HuH-7 (cell line): ENCODE results near the gene UGT1A7.

Experiments used
- DNase-seq: peaks from one replicate; pipeline ENCODE4 v3.0.0; 2011; ENCODE audit warnings: low spot score

The UGT1A7 gene

DNA sequence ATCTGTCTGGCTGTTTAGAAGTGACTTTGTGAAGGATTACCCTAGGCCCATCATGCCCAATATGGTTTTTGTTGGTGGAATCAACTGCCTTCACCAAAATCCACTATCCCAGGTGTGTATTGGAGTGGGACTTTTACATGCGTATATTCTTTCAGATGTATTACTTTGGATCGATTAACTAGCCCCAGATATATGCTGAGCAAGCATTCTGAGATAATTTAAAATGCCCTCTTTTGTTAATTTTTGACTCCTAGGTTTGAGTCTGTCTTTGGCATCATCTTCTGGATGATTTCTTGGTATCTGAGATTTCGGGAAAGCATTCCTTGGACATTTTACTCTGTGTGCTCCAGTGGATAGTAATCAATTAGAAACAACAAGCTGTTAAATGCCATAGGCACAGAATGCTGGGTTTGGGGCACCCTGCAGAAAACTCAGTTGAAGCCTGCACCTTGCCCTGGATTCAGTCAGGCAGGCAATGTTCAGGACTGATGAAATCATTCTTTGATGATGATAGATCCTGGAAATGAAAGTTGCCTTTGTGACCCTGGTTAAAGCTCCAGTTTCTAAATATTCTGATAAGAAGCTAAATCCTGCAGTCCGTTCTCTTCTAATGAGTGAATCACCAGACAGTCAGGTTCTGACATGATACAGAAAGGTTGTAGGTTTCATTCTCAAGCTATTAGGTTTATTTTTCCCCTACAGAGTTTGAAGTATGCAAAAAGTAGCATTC, 79.5 kb downstream of the UGT1A7 start:
- DNase-seq: no peak

DNA sequence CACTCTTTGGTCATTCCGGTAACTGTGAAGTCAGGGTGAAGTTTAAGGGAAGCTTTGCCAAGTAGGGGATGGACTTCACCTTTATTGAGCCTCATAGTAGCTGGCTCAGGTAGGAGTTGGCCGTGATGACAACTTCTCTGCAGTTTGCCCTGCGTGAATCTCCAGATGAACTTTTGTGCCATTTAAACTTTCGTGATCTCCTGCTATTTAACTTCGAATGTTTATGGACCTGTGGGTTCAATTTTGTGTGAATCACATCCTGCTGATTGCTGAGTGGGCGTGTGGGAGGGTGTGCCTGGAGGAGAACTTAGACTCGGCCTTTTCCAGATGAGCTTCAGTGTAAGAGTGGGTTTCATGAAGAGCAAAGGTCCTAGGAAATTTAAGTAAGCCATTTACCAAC, 82.6 kb downstream of the UGT1A7 start:
- no peak for DNase-seq

DNA sequence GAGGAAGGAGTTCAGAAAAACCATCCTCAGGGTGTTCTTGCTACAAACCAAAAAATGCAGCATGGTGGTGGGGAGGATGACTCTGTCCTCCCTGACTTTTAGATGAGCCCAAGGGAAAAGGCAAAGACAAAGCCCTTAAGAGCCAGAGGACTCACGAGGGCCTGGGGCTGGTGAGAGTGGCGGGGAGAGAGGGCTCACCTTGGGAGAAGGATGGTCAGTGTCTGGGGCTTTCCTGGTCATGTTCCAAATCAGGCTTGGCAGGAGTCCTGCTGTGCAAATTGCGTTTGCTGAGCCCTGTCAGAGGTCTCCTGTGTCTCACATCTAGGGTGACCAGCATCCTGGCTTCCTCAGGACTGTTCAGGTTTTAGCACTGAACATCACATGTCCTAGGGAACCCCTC, 83.1 kb downstream of the UGT1A7 start:
- no peak for DNase-seq

DNA sequence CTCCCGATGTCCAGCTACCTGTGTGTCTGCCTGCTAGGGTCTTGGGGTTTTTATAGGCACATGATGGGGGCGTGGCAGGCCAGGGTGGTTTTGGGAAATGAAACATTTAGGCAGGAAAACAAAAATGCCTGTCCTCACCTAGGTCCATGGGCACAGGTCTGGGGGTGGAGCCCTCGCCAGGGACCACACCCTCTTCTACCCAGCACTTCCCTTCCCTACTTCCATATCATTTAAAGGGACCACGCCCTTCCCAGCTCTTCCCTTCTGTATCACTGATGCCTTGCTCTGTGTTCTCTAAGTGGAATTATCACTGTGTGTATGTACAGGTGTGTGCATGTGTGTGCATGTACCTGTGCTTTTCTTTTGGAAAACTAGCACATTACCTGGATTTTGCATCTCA, 84.7 kb downstream of the UGT1A7 start:
- no peak for DNase-seq

DNA sequence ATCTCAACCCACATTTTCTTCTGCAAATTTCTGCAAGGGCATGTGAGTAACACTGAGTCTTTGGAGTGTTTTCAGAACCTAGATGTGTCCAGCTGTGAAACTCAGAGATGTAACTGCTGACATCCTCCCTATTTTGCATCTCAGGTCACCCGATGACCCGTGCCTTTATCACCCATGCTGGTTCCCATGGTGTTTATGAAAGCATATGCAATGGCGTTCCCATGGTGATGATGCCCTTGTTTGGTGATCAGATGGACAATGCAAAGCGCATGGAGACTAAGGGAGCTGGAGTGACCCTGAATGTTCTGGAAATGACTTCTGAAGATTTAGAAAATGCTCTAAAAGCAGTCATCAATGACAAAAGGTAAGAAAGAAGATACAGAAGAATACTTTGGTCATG, 86.4 kb downstream of the UGT1A7 start:
- no peak for DNase-seq

DNA sequence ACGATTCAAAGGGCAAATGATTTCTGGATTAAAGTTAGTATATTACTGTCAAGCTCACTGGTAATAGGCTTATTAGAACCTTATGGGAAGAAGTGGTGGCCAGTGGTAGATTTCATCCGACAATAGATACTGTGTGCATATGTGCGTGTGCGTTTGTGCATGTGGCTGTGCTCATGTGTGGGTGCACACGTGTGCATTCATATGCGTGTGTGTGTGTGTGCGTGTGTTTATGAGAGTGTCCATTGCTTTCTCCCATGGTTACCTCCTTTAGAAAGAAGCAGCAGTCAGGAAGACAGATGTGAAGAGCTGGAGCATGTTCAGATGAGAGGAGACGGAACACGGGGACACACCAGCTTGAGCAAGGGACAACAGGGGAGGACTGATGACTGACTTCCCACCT, 87.6 kb downstream of the UGT1A7 start:
- DNase-seq: no peak

DNA sequence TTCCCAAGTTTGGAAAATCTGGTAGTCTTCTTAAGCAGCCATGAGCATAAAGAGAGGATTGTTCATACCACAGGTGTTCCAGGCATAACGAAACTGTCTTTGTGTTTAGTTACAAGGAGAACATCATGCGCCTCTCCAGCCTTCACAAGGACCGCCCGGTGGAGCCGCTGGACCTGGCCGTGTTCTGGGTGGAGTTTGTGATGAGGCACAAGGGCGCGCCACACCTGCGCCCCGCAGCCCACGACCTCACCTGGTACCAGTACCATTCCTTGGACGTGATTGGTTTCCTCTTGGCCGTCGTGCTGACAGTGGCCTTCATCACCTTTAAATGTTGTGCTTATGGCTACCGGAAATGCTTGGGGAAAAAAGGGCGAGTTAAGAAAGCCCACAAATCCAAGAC, 90.5 kb downstream of the UGT1A7 start:
- DNase-seq: no peak

DNA sequence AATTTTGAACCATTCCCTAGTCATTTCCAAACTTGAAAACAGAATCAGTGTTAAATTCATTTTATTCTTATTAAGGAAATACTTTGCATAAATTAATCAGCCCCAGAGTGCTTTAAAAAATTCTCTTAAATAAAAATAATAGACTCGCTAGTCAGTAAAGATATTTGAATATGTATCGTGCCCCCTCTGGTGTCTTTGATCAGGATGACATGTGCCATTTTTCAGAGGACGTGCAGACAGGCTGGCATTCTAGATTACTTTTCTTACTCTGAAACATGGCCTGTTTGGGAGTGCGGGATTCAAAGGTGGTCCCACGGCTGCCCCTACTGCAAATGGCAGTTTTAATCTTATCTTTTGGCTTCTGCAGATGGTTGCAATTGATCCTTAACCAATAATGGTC, 90.9 kb downstream of the UGT1A7 start:
- DNase-seq: no peak

DNA sequence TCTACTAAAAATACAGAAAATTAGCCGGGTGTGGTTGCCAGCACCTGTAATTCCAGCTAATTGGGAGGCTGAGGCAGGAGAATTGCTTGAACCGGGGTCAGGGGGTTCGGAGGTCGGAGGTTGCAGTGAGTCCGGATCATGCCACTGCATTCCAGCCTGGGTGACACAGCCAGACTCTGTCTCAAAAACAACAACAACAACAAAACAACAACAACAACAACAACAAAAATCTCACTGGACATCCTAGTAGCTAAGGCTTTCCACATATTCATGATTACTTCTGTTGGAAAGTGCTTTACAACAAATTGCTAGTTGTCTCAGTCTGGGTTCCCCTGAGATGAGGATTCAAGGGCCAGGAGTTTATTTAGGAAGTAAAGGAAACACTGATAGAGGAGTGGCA, 92.2 kb downstream of the UGT1A7 start:
- DNase-seq: no peak

DNA sequence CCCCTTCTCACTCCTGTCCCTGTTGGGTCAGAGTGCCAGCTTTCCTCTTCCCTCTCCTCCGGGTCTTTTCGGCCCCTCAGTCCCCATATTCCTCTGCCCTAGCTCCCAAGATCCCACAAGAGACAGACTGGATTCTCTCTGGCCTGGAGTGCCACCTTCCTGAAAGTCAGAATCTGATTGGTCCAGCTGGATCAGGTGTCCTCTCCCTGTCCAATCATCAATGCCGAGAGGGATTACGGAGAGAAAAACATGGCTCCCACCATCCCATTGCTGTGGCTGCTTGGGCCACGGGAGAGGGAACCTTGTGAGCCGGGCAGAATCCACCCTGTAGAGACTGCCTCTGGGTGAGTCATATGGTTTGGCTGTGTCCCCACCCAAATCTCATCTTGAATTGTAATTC, 93.7 kb downstream of the UGT1A7 start:
- DNase-seq: no peak

DNA sequence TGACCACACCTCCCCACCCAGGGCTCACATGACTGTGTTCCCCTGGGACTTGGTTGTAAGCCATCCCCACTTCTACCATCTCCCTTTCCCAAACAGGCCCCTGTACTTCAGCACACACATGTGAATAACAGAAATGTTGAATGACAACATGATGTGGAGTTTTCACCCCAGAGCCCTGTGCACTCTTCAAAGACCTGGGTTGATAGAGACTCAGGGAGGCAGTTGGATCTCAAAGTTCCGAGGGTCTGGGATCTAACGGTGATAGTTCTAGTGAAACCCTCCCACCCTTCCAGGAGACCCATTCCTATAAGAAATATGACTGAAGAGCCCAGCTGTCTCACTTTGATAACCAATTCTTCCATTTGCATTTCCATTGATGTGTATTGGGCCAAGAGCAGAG, 96.3 kb downstream of the UGT1A7 start, which contains the start of gene MROH2A:
Gene MROH2A (plus strand): TSS at position 301 of the 400 bp plus-strand sequence. CDS start 1,029 bp downstream, outside the sequence.
- DNase-seq: no peak

DNA sequence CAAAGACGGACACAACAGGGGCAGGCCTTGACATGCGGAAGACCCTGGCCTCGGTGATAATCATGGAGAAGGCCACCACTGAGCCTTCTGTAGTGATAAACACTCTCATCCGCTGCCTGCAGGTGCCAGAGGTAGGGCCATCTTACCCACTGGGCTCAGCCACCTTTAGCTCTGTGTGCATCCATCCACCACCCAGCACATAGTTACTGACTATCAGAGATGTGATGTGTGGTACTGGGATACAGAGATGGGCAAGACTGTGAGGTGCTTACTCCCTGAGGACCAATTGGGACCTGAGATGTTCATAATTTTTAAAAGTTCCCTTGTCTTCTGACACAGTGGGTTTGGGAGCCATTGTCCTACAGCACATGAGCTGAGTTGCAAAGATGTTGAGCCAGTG, 98.0 kb downstream of the UGT1A7 start:
- DNase-seq: no peak

DNA sequence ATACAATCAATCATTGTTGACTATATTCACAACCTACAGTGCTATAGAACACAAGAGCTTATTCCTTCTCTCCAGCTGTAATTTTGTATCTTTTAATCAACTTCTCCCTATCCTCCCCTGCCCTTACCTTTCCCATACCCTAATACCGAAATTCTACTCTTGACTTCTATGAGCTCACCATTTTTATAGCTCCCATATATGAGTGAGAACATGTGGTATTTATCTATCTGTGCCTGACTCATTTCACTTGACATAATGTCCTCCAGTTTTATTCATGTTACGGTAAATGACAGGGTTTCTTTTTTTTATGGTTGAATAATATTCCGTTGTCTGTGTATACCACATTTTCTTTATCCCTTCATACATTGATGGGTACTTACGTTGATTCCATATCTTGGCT, 99.1 kb downstream of the UGT1A7 start:
- no peak for DNase-seq

DNA sequence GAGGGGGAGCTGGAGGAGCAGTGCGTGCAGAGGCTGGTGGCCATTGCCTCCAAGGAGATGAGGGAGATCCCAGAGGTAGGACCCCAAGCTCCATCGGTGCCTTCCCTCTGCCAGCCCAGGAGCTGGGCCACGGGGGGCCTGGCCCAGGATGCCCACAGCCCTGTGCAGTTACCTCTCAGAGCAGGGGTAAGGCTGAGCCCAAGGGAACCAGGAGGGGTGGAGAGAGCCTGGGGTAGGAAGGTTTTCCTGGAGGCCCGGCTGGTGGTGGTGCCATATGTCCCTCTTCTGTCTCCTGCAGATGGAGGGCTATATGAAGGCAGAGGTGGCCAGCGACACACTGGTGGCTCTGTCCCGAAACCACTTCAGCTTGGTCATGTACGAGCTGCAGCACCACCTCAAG, 107.9 kb downstream of the UGT1A7 start:
- DNase-seq: no peak

DNA sequence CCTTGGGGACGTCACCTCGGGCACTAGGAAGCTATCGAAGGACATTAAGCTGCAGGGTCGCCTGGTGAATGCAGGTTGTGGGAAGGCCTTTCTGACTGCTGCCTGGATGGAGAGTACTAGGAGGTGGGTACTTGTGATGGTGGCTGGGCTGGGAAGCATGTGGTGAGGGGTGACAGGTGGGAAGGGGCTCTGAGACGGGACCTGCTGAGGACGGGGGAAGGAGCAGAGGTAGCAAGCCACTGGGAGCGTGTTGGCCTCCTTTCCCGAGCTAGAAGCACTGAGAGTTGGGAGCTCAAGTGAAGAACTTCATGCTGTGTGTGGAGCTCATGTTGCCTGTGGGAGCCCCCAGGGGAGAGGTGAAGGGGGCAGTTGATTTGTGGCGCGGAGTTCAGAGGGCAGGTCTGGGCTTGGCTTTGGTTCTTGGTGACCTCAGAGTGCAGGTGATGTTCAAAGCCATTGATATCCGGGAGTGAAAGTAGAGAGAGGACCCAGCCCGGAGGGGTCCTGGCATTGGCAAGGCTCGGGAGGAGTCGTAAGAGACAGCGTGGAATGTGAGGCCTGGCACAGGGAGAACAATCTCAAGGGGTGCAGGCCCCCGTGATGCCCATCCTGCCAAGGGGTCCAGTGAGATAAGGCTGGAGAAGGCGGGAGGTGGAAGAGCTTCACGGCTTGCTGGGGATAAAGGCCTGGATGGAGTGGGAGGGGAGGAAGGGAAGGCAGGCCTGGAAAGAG, 109.6 kb downstream of the UGT1A7 start:
- DNase-seq: no peak

DNA sequence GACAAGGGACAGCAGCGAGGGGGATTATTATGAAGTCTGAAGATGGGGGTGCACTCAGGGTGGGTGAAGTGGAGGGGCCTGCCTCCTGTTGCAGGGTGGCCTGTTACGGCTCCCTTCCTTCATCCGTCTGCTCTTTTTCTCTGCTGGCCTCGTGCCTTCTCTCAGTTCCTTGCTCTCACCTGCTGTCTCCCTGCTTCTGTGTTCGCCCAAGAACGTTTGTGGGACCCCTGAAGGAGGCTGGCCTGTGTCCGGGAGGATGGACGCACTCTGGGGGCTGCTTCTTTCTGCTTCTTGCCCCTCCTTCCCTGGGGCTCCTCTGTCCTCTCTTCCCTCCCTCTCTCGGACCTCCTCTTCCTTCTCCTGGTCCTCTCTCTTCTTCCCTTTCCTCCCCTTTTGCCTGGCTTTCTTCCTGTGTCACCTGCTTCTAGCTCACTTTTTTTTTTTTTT, 110.2 kb downstream of the UGT1A7 start:
- no peak for DNase-seq

DNA sequence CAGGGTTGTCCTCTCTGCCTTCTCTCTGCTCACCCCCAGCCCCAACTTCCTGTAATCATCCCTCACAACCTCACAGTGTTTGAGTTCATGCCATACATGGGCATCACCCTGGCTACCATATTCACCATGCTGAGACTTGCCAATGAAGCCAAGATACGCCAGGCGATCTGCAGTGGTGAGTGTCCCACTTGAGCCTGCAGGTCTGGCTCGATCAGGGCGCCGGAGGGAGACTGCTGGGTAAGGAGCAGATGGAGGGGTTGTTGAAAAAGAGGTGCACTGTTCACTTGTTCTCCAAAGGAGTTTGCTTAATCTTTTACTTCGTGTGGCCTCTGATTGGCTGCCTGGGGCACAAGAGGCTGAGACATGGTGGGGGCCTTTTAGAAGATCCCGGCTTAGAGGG, 111.0 kb downstream of the UGT1A7 start:
- no peak for DNase-seq

DNA sequence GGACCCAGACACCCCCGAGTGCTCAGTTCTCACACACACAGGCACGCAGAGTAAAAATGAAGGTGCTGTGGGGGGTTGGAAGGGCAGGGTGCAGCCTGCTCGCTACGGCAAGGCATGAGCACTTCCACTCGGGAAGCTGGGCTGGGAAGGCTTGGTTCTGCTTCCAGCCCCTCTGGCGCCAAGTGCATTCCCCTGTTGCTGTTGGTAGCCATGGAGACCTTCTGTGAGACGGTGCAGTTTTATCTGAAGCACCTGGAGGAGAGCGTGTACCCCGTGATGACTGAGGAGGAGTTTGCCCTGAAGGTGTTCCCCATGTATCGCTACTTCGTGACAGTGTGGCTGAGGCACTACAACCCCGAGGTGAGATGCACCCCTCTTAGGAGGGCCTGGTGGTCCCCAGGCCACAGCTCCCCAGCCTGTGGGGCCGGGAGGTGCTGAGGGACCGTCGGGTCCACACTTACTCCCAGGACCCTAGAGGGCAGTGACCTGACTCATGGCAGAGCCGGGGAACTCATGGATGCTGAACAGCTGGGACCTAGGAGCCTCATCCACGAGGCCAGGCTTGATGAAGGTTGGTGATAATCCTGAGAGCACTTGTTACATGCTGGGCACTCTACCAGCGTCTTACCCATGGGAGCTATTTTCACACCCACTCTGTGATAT, 111.9 kb downstream of the UGT1A7 start:
- DNase-seq: no peak

DNA sequence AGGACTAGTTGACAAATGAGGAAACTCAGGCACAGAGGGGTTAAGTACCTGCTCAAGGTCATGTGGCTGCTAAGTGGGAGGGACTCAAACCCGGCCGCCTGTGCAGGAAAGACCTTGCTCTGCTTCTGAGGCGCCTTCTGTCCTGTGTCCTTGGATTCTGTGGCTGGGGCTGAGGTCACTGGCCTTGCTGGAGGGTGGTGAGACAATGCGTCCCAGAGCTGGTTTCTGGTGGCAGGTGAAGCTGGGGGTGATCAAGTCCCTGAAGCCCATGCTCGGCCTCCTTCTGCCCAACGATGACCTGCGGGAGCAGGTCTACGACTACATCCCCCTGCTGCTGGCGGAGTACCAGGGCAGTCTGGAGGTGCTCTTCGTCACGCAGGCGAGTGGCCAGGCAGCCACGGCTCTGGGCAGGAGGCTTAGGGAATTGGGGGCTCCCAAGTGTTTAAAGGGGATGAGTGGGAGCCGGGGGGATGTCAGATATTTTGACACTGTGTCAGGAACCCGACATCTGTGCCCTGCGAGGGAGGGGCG, 112.5 kb downstream of the UGT1A7 start:
- no peak for DNase-seq

DNA sequence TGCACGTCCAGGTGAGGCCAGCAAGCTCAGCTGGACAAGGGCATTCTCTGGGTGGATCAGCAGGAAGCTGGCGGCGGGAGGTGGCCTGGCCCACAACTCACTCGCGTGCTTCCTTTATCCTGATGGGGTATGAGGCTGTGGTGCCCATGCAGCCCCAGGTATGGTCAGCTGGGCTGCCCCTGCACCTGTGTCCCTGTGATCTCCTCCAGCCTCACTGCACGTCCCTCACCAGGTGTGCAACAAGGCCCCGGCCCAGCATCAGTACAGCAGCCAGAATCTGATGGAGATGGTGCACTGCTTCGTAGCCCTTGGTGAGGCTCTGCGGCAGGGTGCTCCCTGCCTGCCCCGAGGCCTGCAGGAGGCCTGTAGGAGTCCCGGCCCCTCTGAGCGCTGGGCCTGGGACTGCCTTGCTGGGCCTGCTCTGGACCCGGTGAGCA, 114.1 kb downstream of the UGT1A7 start:
- no peak for DNase-seq

DNA sequence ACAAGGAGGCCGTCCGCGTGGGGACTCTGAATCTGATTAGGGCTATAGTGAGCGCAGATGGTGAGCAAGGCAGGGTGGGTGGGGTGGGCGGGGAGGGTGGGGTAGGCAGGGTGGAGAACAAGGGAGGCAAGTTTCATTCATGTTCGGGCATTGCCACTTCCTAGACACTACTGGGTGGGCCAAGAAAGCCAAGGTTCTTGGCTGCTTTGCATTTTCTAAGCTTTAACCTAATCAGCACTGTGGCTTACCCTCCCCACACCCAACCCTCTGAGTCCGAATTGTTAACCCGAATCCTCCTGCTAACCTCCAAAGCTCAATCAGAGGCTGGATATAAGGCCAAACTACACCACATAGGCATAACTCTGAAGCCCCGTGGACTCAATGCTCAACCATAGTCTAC, 114.6 kb downstream of the UGT1A7 start:
- DNase-seq: no peak

DNA sequence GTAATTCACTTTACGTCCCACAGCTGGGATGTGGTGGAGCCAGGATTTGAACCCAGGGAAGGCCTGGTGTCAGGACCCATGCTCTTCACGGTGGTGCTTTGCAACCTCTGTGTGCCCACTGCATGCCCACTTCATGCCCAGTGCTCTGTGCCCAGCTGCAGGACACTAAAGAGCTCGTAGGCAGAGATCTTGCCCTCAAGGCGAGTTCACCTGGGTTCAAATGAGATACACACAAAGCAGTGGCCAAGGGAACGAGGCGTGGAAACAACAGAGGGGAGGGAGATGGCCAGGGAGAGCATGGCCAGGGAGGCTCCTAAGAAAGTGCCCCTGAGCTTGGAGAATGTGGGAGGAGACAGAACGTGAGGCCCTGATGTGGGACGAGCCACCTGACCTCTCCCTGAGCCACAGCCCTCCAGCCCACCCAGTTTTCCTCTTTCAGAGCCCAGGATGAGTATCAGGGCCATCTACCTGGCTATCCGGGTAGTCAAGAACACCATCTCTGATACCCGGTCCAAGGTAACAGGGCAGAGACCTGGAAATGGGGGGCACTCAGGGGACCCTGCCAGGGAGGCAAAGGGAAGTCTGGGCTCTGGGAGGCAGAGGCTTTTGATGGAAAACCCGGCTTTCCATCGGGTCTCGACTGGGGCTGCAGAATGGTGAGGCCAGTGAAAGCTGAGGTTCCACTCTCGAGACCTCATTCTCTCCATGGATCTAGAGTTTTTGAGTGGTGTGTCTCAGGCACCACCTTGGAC, 116.8 kb downstream of the UGT1A7 start:
- DNase-seq: no peak
